22Rv1 (cell line): ENCODE data around the gene TM9SF4.

Source experiments
- CTCF ChIP-seq: fragments of 450-650 bp; IDR thresholded peaks from 2 replicates; pipeline ENCODE4 v1.5.1; 2017; ENCODE audit warnings: mild to moderate bottlenecking
- ZFX ChIP-seq: fragments of 450-650 bp; IDR thresholded peaks from 2 replicates; pipeline ENCODE4 v1.6.1; 2017; ENCODE audit warnings: antibody characterized with exemption, borderline replicate concordance

- no peak for TF ChIP-seq CTCF
- TF ChIP-seq ZFX, result no peak
Observed at GRCh38 chr20:32111753-32112152, 2.2 kb downstream of the TM9SF4 start.
